Hepatocyte (in vitro differentiated cells): ENCODE data around the gene LRP1B. TPM values are rescaled to one million over a fixed set of nuclear protein-coding genes. Genes with fewer than 3 reads are reported as not detected.

Source experiments
- DNase-seq: peaks from one replicate; pipeline ENCODE4 v3.0.0-alpha.2; 2016; ENCODE audit warnings: low spot score
- H2AFZ ChIP-seq: fragments of 200-600 bp; sonication (generic); 2 replicates; pipeline ENCODE4 v1.6.0; 2016; ENCODE audit warnings: antibody characterized with exemption, mild to moderate bottlenecking
- H3K27ac ChIP-seq: fragments of 200-600 bp; sonication (generic); 2 replicates; pipeline ENCODE4 v1.5.1; 2016; ENCODE audit warnings: mild to moderate bottlenecking
- H3K27me3 ChIP-seq: fragments of 200-600 bp; sonication (generic); 2 replicates; pipeline ENCODE4 v1.6.1; 2016
- H3K36me3 ChIP-seq: fragments of 200-600 bp; sonication (generic); replicated peaks from 2 replicates; pipeline ENCODE4 v1.5.1; 2016; ENCODE audit warnings: low read depth; ENCODE audit not compliant: insufficient read depth
- H3K4me1 ChIP-seq: fragments of 200-600 bp; sonication (generic); 2 replicates; pipeline ENCODE4 v1.5.1; 2016; ENCODE audit warnings: mild to moderate bottlenecking, moderate library complexity; ENCODE audit not compliant: insufficient read depth
- H3K4me2 ChIP-seq: fragments of 200-600 bp; sonication (generic); 2 replicates; pipeline ENCODE4 v1.6.0; 2016
- H3K4me3 ChIP-seq: fragments of 200-600 bp; sonication (generic); 2 replicates; pipeline ENCODE4 v1.5.1; 2016; ENCODE audit warnings: mild to moderate bottlenecking
- H3K79me2 ChIP-seq: fragments of 200-600 bp; sonication (generic); 2 replicates; pipeline ENCODE4 v1.6.0; 2017; ENCODE audit warnings: mild to moderate bottlenecking
- H3K9me2 ChIP-seq: fragments of 200-600 bp; sonication (generic); replicated peaks from 2 replicates; pipeline ENCODE4 v1.6.0; 2017; ENCODE audit warnings: mild to moderate bottlenecking; ENCODE audit not compliant: insufficient read depth
- H3K9me3 ChIP-seq: fragments of 200-600 bp; sonication (generic); 2 replicates; pipeline ENCODE4 v1.5.1; 2016; ENCODE audit warnings: low read depth, mild to moderate bottlenecking
- H4K20me1 ChIP-seq: fragments of 200-600 bp; sonication (generic); 2 replicates; pipeline ENCODE4 v1.6.0; 2016; ENCODE audit warnings: mild to moderate bottlenecking; ENCODE audit not compliant: insufficient read depth, poor library complexity, severe bottlenecking
- CTCF ChIP-seq: fragments of 200-600 bp; sonication (generic); IDR thresholded peaks from 2 replicates; pipeline ENCODE4 v1.5.1; 2016; ENCODE audit warnings: antibody characterized with exemption, mild to moderate bottlenecking; ENCODE audit not compliant: poor library complexity
- EZH2 ChIP-seq: fragments of 200-600 bp; sonication (generic); IDR thresholded peaks from 2 replicates; pipeline ENCODE4 v1.6.1; 2016; ENCODE audit warnings: antibody characterized with exemption, mild to moderate bottlenecking, borderline replicate concordance
- EZH2phosphoT487 ChIP-seq: fragments of 200-600 bp; sonication (generic); IDR thresholded peaks from one replicate; pipeline ENCODE4 v1.6.1; 2018; ENCODE audit warnings: antibody characterized with exemption, mild to moderate bottlenecking, low read depth, moderate library complexity; ENCODE audit not compliant: unreplicated experiment, severe bottlenecking
- WGBS: methylation state at CpG from one replicate; pipeline ENCODE4 v1.1.6; 2016; ENCODE audit warnings: low lambda C conversion rate; ENCODE audit errors: missing lambda C conversion rate; 5-methylcytosine and 5-hydroxymethylcytosine counted together
- polyA plus RNA-seq: library from polyadenylated mRNA; unstranded; fragments of >200 nt; fragmentation: Nextera tagmentation; extraction: Ambion mirVana; gene quantifications from 2 replicates; pipeline ENCODE4 v1.2.1, GENCODE V29; 2016
- total RNA-seq: library from RNA; depleted of rRNA; stranded (reverse); fragments of >200 nt; gene quantifications from 2 replicates; pipeline ENCODE4 v1.2.3, GENCODE V29; 2014

The LRP1B gene
- total and polyA plus RNA-seq, 2 experiments from 2014 or later = 0.65 to 2.0 TPM

GRCh38 chr2:140542627-140543026 lies 1588.2 kb downstream of the LRP1B start:
- H3K9me3 ChIP-seq = no peaks in the 10 kb centered on the region
- no peak for DNase-seq
- no peaks in the 10 kb centered on the region for H3K4me1 ChIP-seq
- H3K4me3 ChIP-seq = no peak overlapping the region
- no peaks in the 10 kb centered on the region for H3K36me3 ChIP-seq
- no peak overlapping the region for H3K27ac ChIP-seq
- H3K9me2 ChIP-seq = no peaks in the 10 kb centered on the region
- peak overlapping the region; percentile 44 for H3K4me2 ChIP-seq
- no peak overlapping the region for H2AFZ ChIP-seq
- no peaks in the 10 kb centered on the region for H4K20me1 ChIP-seq
- no peaks in the 10 kb centered on the region for H3K79me2 ChIP-seq
- H3K27me3 ChIP-seq = no peaks in the 10 kb centered on the region
- 56% methylated on average over 5 of the region's 5 CpGs for WGBS
- TF ChIP-seq EZH2phosphoT487 (no peak), CTCF (no peak), EZH2 (no peak)

- Histone ChIP-seq H3K27ac (no peak overlapping the region), H4K20me1 (no peaks in the 10 kb centered on the region), H3K27me3 (no peaks in the 10 kb centered on the region), H3K79me2 (no peaks in the 10 kb centered on the region), H3K4me2 (no peak overlapping the region), H3K4me1 (no peaks in the 10 kb centered on the region), H3K9me2 (no peaks in the 10 kb centered on the region), H3K36me3 (no peaks in the 10 kb centered on the region), H2AFZ (no peak overlapping the region), H3K4me3 (no peak overlapping the region), H3K9me3 (no peaks in the 10 kb centered on the region)
- DNase-seq = no peak
- 78% methylated on average over 7 of the region's 7 CpGs for WGBS
- no peak for TF ChIP-seq EZH2phosphoT487
- TF ChIP-seq CTCF = no peak
- no peak for TF ChIP-seq EZH2
Measured at GRCh38 chr2:140539242-140539875, 1591.5 kb downstream of the LRP1B start.

- Histone ChIP-seq H3K9me3 (no peaks in the 10 kb centered on the region), H3K4me3 (no peak overlapping the region), H3K4me1 (no peaks in the 10 kb centered on the region), H4K20me1 (no peaks in the 10 kb centered on the region), H3K4me2 (no peak overlapping the region), H3K9me2 (no peaks in the 10 kb centered on the region), H3K79me2 (no peaks in the 10 kb centered on the region), H3K27ac (no peak overlapping the region), H2AFZ (no peak overlapping the region), H3K27me3 (no peaks in the 10 kb centered on the region), H3K36me3 (no peaks in the 10 kb centered on the region)
- no peak for DNase-seq
- WGBS = 81% methylated on average over 2 of the region's 2 CpGs
- TF ChIP-seq CTCF (no peak), EZH2phosphoT487 (no peak), EZH2 (no peak)
Measured at GRCh38 chr2:140529706-140530105, 1601.1 kb downstream of the LRP1B start.
